Measurements from ENCODE around the gene SECTM1. TPM values are rescaled to one million over a fixed set of nuclear protein-coding genes. Genes with fewer than 3 reads are reported as not detected.
"Not testable (repeated sequence)": the region's sequence is repeated elsewhere in the genome, so short reads cannot be mapped to it uniquely, and the experiment has no call there.

Gene SECTM1
- total RNA-seq, 1 experiment from 2014 or later: 10.4 TPM

GRCh38 chr17:82367724-82368524, 34.4 kb upstream of the SECTM1 start:
- no peaks in the 10 kb centered on the region for H3K36me3 Mint-ChIP-seq (ENCODE audit: insufficient read depth, unreplicated experiment)
- no peak for DNase-seq
- CTCF ChIA-PET: interaction anchor here (0.6 kb wide), 1 partner anchor 59 kb away, joined by 3 read pairs; no protein-coding TSS in a partner anchor
- no peak overlapping the region for H3K4me3 Mint-ChIP-seq (ENCODE audit: low read depth, unreplicated experiment)
- TF ChIP-seq, protein P1, sequence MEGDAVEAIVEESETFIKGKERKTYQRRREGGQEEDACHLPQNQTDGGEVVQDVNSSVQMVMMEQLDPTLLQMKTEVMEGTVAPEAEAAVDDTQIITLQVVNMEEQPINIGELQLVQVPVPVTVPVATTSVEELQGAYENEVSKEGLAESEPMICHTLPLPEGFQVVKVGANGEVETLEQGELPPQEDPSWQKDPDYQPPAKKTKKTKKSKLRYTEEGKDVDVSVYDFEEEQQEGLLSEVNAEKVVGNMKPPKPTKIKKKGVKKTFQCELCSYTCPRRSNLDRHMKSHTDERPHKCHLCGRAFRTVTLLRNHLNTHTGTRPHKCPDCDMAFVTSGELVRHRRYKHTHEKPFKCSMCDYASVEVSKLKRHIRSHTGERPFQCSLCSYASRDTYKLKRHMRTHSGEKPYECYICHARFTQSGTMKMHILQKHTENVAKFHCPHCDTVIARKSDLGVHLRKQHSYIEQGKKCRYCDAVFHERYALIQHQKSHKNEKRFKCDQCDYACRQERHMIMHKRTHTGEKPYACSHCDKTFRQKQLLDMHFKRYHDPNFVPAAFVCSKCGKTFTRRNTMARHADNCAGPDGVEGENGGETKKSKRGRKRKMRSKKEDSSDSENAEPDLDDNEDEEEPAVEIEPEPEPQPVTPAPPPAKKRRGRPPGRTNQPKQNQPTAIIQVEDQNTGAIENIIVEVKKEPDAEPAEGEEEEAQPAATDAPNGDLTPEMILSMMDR (IDR thresholded peaks at IDR 0.05; ENCODE audit: unreplicated experiment): no peak
- no TSS peak for BruUV-seq (replicated peaks)
- no peak overlapping the region for H3K27ac Mint-ChIP-seq (ENCODE audit: unreplicated experiment)
- intact Hi-C loops (cut with micrococcal nuclease; ENCODE audit: unreplicated experiment): no loop called here
- H3K4me1 Mint-ChIP-seq (ENCODE audit: low read depth, unreplicated experiment): no peaks in the 10 kb centered on the region
- no peaks in the 10 kb centered on the region for H3K9me3 Mint-ChIP-seq (ENCODE audit: low read depth, unreplicated experiment)
- peaks cover 41% of the 10 kb centered on the region for H3K27me3 Mint-ChIP-seq (ENCODE audit: unreplicated experiment)

GRCh38 chr17:82366749-82367148, 33.2 kb upstream of the SECTM1 start:
- CTCF ChIA-PET: no interaction called here
- H3K4me3 Mint-ChIP-seq (ENCODE audit: low read depth, unreplicated experiment): no peak overlapping the region
- H3K27me3 Mint-ChIP-seq (ENCODE audit: unreplicated experiment): peaks cover 42% of the 10 kb centered on the region
- DNase-seq: no peak
- no peaks in the 10 kb centered on the region for H3K9me3 Mint-ChIP-seq (ENCODE audit: low read depth, unreplicated experiment)
- intact Hi-C loops (cut with micrococcal nuclease; ENCODE audit: unreplicated experiment): no loop called here
- H3K36me3 Mint-ChIP-seq (ENCODE audit: insufficient read depth, unreplicated experiment): no peaks in the 10 kb centered on the region
- TF ChIP-seq, protein P1 (IDR thresholded peaks at IDR 0.05; ENCODE audit: unreplicated experiment): no peak
- BruUV-seq (replicated peaks): no TSS peak
- no peaks in the 10 kb centered on the region for H3K4me1 Mint-ChIP-seq (ENCODE audit: low read depth, unreplicated experiment)
- H3K27ac Mint-ChIP-seq (ENCODE audit: unreplicated experiment): no peak overlapping the region

GRCh38 chr17:82365606-82366295, 32.2 kb upstream of the SECTM1 start:
- no peak for DNase-seq
- Mint-ChIP-seq H3K4me3 (ENCODE audit: low read depth, unreplicated experiment) (no peak overlapping the region), H3K4me1 (ENCODE audit: low read depth, unreplicated experiment) (no peaks in the 10 kb centered on the region), H3K27me3 (ENCODE audit: unreplicated experiment) (peaks cover 39% of the 10 kb centered on the region), H3K27ac (ENCODE audit: unreplicated experiment) (no peak overlapping the region), H3K36me3 (ENCODE audit: insufficient read depth, unreplicated experiment) (no peaks in the 10 kb centered on the region), H3K9me3 (ENCODE audit: low read depth, unreplicated experiment) (no peaks in the 10 kb centered on the region)
- TF ChIP-seq, protein P1 (IDR thresholded peaks at IDR 0.05; ENCODE audit: unreplicated experiment): no peak
- no TSS peak for BruUV-seq (replicated peaks)
- CTCF ChIA-PET: no interaction called here
- intact Hi-C loops (cut with micrococcal nuclease; ENCODE audit: unreplicated experiment): no loop called here

GRCh38 chr17:82361885-82362633, 28.5 kb upstream of the SECTM1 start:
- no peak for DNase-seq
- intact Hi-C loops (cut with micrococcal nuclease; ENCODE audit: unreplicated experiment): no loop called here
- Mint-ChIP-seq H3K4me3 (ENCODE audit: low read depth, unreplicated experiment) (no peak overlapping the region), H3K27me3 (ENCODE audit: unreplicated experiment) (peaks cover 48% of the 10 kb centered on the region), H3K27ac (ENCODE audit: unreplicated experiment) (no peak overlapping the region), H3K9me3 (ENCODE audit: low read depth, unreplicated experiment) (no peaks in the 10 kb centered on the region), H3K36me3 (ENCODE audit: insufficient read depth, unreplicated experiment) (no peaks in the 10 kb centered on the region), H3K4me1 (ENCODE audit: low read depth, unreplicated experiment) (peaks cover 9% of the 10 kb centered on the region)
- CTCF ChIA-PET: no interaction called here
- TF ChIP-seq, protein P1 (IDR thresholded peaks at IDR 0.05; ENCODE audit: unreplicated experiment): no peak
- BruUV-seq (replicated peaks): no TSS peak

DNA sequence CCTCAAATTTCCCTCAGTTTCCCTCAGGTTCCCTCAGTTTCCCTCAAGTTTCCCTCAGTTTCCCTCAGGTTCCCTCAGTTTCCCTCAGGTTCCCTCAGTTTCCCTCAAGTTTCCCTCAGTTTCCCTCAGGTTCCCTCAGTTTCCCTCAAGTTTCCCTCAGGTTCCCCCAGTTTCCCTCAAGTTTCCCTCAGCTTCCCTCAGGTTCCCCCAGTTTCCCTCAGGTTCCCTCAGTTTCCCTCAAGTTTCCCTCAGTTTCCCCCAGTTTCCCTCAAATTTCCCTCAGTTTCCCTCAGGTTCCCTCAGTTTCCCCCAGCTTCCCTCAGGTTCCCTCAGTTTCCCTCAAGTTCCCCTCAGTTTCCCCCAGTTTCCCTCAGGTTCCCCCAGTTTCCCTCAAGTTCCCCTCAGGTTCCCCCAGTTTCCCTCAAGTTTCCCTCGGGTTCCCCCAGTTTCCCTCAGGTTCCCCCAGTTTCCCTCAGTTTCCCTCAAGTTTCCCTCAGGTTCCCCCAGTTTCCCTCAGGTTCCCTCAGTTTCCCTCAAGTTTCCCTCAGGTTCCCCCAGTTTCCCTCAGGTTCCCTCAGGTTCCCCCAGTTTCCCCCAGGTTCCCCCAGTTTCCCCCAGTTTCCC, 26.0 kb upstream of the SECTM1 start:
- H3K4me3 Mint-ChIP-seq (ENCODE audit: low read depth, unreplicated experiment); H3K36me3 Mint-ChIP-seq (ENCODE audit: insufficient read depth, unreplicated experiment); H3K4me1 Mint-ChIP-seq (ENCODE audit: low read depth, unreplicated experiment); H3K27ac Mint-ChIP-seq (ENCODE audit: unreplicated experiment); intact Hi-C loops (cut with micrococcal nuclease; ENCODE audit: unreplicated experiment); BruUV-seq (replicated peaks); DNase-seq; H3K9me3 Mint-ChIP-seq (ENCODE audit: low read depth, unreplicated experiment): not testable (repeated sequence)
- peaks cover 31% of the 10 kb centered on the region for H3K27me3 Mint-ChIP-seq (ENCODE audit: unreplicated experiment)
- CTCF ChIA-PET: interaction anchor here (0.6 kb wide), 1 partner anchor 9 kb away, joined by 6 read pairs; no protein-coding TSS in a partner anchor

All from Calu3 (cell line).